HEK293T (cell line): ENCODE data around the gene GULP1.
"Not testable (repeated sequence)": the region's sequence is repeated elsewhere in the genome, so short reads cannot be mapped to it uniquely, and the experiment has no call there.

Experiments used
- CTCF ChIA-PET: fragments of 350-600 bp; formaldehyde crosslinking; extraction: SDS; loops from one replicate; lab custom pipeline; 2021; ENCODE audit warnings: antibody characterized with exemption, inconsistent platforms; lab: Yijun Ruan, JAX
- POLR2A ChIA-PET: fragments of 350-600 bp; formaldehyde crosslinking; extraction: SDS; loops from one replicate; lab custom pipeline; 2020; ENCODE audit warnings: antibody characterized with exemption, inconsistent platforms; lab: Yijun Ruan, JAX
- DNase-seq: peaks from one replicate; pipeline ENCODE4 v3.0.0; 2012; ENCODE audit warnings: mixed read lengths; ENCODE audit errors: extremely low spot score
- ARNT ChIP-seq: fragments of 450-650 bp; IDR thresholded peaks from 2 replicates; pipeline ENCODE4 v1.6.1; 2017; ENCODE audit warnings: mild to moderate bottlenecking
- BHLHE40 ChIP-seq: fragments of 450-650 bp; IDR thresholded peaks from 2 replicates; pipeline ENCODE4 v1.6.1; 2016; ENCODE audit warnings: mild to moderate bottlenecking, moderate library complexity, borderline replicate concordance
- CTBP1 ChIP-seq: fragments of 450-650 bp; IDR thresholded peaks from 2 replicates; pipeline ENCODE4 v1.6.1; 2016; ENCODE audit warnings: borderline replicate concordance
- ELF4 ChIP-seq: fragments of 450-650 bp; IDR thresholded peaks from 2 replicates; pipeline ENCODE4 v1.6.1; 2017; ENCODE audit warnings: antibody characterized with exemption
- FOXA1 ChIP-seq: fragments of 450-650 bp; IDR thresholded peaks from 2 replicates; pipeline ENCODE4 v1.6.1; 2016; ENCODE audit warnings: mild to moderate bottlenecking
- FOXK2 ChIP-seq: fragments of 450-650 bp; IDR thresholded peaks from 2 replicates; pipeline ENCODE4 v1.6.1; 2016; ENCODE audit warnings: mild to moderate bottlenecking
- FOXM1 ChIP-seq: fragments of 450-650 bp; IDR thresholded peaks from 2 replicates; pipeline ENCODE4 v1.6.1; 2017; ENCODE audit warnings: mild to moderate bottlenecking, borderline replicate concordance
- HDGF ChIP-seq: fragments of 450-650 bp; IDR thresholded peaks from 2 replicates; pipeline ENCODE4 v1.6.1; 2017; ENCODE audit warnings: antibody characterized with exemption, borderline replicate concordance
- L3MBTL2 ChIP-seq: fragments of 450-650 bp; conservative IDR thresholded peaks from 2 replicates; pipeline ENCODE4 v1.6.1; 2016; ENCODE audit warnings: mild to moderate bottlenecking
- LEF1 ChIP-seq: fragments of 450-650 bp; IDR thresholded peaks from 2 replicates; pipeline ENCODE4 v1.6.1; 2017; ENCODE audit warnings: mild to moderate bottlenecking, borderline replicate concordance
- NFRKB ChIP-seq: fragments of 450-650 bp; IDR thresholded peaks from 2 replicates; pipeline ENCODE4 v1.6.1; 2016; ENCODE audit warnings: mild to moderate bottlenecking, moderate library complexity
- SP1 ChIP-seq: fragments of 450-650 bp; IDR thresholded peaks from 2 replicates; pipeline ENCODE4 v1.6.1; 2017
- SUZ12 ChIP-seq: fragments of 450-650 bp; IDR thresholded peaks from 2 replicates; pipeline ENCODE4 v1.6.1; 2016; ENCODE audit warnings: mild to moderate bottlenecking
- TARDBP ChIP-seq: fragments of 450-650 bp; IDR thresholded peaks from 2 replicates; pipeline ENCODE4 v1.6.1; 2016
- ZNF384 ChIP-seq: fragments of 450-650 bp; IDR thresholded peaks from 2 replicates; pipeline ENCODE4 v1.6.1; 2016
- TF ChIP-seq, protein P1 (sequence below): fragments of 450-650 bp; IDR thresholded peaks from 2 replicates; pipeline ENCODE4 v1.6.1; 2016

GULP1 gene

DNA sequence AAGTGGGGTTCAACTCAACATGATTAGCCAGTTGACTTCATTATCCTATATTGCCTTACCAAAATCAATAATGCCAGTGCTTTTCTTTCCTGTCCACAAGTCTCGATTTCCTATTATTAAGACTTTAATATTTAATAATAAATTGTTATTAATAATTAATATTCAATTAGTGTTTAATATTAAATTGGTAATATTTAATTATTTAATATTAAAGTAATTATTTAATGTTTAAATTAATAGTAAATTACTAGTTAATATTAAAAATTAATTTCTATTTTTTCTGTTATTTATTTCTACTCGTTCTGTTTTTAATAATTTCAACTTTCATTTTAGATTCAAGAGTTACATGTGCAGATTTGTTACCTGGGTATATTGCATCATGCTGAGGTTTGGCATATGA lies 243.2 kb downstream of the GULP1 start:
- ChIA-PET POLR2A (no interaction called here), CTCF (no interaction called here)
- TF ChIP-seq TARDBP, result no peak
- no peak for TF ChIP-seq L3MBTL2
- no peak for TF ChIP-seq ZNF384
- no peak for TF ChIP-seq HDGF
- TF ChIP-seq SUZ12, result no peak
- TF ChIP-seq ARNT, result no peak
- no peak for TF ChIP-seq FOXA1
- TF ChIP-seq FOXM1, result no peak
- no peak for DNase-seq

DNA sequence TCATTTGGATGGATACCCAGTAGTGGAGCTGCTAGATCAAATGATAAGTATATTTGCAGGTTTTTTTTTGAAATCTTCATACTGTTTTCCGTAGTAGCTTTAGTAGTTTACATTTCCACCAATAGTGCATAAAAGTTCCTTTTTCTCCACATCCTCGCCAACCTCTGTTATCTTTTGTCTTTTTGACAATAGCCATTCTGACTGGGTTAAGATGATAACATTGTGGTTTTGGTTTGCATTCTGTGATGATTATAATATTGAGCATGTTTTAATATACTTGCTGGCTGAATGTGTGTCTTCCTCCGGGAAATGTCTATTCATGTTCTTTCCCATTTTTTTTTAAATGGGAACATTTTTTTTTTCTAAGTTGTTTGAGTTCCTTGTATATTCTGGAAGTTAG lies 260.0 kb downstream of the GULP1 start:
- TF ChIP-seq L3MBTL2, result no peak
- TF ChIP-seq FOXM1, result no peak
- no peak for TF ChIP-seq CTBP1
- TF ChIP-seq LEF1, result no peak
- TF ChIP-seq ZNF384, result no peak
- no peak for TF ChIP-seq BHLHE40
- no peak for TF ChIP-seq FOXA1
- no peak for TF ChIP-seq ARNT
- no peak for TF ChIP-seq HDGF
- TF ChIP-seq, protein P1, sequence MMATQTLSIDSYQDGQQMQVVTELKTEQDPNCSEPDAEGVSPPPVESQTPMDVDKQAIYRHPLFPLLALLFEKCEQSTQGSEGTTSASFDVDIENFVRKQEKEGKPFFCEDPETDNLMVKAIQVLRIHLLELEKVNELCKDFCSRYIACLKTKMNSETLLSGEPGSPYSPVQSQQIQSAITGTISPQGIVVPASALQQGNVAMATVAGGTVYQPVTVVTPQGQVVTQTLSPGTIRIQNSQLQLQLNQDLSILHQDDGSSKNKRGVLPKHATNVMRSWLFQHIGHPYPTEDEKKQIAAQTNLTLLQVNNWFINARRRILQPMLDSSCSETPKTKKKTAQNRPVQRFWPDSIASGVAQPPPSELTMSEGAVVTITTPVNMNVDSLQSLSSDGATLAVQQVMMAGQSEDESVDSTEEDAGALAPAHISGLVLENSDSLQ, result no peak
- TF ChIP-seq SP1, result no peak
- no peak for TF ChIP-seq ELF4
- TF ChIP-seq SUZ12, result no peak
- TF ChIP-seq NFRKB, result no peak
- TF ChIP-seq TARDBP, result no peak
- no peak for TF ChIP-seq FOXK2
- CTCF ChIA-PET, result no interaction called here
- no peak for DNase-seq

DNA sequence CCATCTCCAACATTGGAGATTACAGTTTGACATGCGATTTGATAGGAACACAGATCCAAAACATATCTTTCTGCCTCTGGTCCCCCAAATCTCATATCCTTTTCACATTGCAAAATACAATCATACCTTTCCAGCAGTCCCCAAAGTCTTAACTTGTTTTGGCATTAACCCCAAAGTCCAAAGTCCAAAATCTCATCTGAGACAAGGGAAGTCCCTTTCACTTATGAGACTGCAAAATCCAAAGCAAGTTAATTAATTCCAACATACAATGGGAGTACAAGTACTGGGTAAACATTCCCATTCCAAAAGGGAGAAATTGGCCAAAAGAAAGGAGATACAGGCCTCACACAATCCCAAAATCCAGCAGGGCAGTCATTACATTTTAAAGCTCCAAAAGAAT lies 265.4 kb downstream of the GULP1 start:
- TF ChIP-seq SUZ12 (no peak), BHLHE40 (no peak), FOXK2 (no peak), FOXM1 (no peak), ELF4 (no peak), SP1 (no peak), CTBP1 (no peak), TARDBP (no peak), ZNF384 (no peak), FOXA1 (no peak), ARNT (no peak), HDGF (no peak), NFRKB (no peak), L3MBTL2 (no peak)
- TF ChIP-seq, protein P1, result no peak
- CTCF ChIA-PET, result no interaction called here
- POLR2A ChIA-PET, result no interaction called here
- no peak for DNase-seq

More for the DNA sequence above, 260.0 kb downstream of the GULP1 start:
- POLR2A ChIA-PET, result no interaction called here

DNA sequence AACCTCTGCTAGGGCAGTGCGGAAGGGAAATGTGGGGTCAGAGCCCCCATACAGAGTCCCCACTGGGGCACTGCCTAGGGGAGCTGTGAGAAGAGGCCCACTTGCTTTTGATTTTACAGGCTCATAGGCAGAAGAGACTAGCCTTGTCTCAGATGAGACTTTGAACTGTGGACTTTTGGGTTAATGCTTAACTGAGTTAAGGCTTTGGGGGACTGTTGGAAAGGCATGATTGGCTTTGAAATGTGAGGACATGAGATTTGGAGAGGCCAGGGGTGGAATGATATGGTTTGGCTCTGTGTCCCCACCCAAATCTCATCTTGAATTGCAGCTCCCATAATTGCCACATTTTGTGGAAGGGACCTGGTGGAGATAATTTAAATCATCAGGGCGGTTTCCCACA lies 267.8 kb downstream of the GULP1 start:
- POLR2A ChIA-PET, CTCF ChIA-PET, DNase-seq: not testable (repeated sequence)

DNA sequence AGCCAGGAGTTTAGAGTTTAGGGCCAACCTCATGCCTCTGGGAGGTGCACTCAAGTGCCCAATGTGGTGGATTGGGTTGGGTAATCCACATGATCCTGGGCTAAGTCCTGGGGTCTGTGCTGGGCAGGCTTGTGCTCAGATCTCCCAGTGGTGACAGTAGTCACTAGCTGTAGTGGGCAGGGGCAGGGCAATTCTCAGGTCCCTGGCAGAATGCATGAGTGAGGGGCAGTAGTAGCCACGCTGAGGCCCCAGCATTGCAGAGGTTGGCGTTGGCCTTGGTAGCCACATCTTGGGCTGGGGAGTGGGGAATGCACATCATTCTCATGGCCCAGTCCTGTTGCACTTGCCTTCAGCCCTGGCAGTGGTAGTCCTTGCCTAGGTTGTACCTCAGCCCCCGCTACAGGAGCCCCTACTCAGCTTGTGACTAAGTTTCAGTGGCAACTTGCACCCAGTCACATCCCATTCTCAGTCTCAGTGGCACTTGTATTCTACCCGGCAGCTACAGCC lies 269.9 kb downstream of the GULP1 start:
- ChIA-PET POLR2A (no interaction called here), CTCF (no interaction called here)
- no peak for DNase-seq
- no peak for TF ChIP-seq SUZ12

DNA sequence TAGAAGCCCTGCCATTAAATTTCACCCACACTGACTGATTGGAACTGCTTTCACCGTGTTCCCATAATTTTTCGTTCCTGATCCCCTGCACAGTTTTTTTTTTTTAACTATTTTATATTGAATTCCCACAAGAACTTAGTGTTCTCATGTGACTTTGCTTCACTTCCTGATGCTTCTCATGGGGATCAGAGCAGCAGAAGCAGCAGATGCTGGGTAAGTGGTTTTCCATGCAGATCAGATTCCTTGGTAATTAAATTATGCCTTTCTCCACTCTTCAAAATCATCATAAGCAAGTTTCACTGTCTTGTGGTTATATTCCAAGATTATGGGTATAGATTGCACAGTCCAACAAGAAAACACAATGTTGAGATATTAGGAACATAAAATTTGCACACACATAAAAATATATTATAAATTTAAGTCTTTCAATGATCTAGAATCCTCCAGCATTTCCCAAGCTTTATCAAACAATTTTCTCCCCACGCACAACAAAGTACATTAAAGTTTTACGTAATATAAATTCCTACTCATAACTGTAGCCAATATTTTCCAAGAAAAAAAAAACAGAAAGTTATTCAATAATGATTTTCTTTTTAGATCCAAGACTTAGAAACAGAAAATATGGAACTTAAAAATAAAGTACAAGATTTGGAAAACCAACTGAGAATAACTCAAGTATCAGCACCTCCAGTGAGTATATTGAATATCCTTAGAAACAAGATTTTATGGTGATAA lies 277.9 kb downstream of the GULP1 start:
- no peak for DNase-seq
- TF ChIP-seq SP1 (no peak), NFRKB (no peak), CTBP1 (no peak), ARNT (no peak), ZNF384 (no peak), BHLHE40 (no peak), ELF4 (no peak), FOXK2 (no peak), SUZ12 (no peak), FOXM1 (no peak), HDGF (no peak), TARDBP (no peak), L3MBTL2 (no peak), LEF1 (no peak), FOXA1 (no peak)
- TF ChIP-seq, protein P1, result no peak
- ChIA-PET POLR2A (no interaction called here), CTCF (no interaction called here)

DNA sequence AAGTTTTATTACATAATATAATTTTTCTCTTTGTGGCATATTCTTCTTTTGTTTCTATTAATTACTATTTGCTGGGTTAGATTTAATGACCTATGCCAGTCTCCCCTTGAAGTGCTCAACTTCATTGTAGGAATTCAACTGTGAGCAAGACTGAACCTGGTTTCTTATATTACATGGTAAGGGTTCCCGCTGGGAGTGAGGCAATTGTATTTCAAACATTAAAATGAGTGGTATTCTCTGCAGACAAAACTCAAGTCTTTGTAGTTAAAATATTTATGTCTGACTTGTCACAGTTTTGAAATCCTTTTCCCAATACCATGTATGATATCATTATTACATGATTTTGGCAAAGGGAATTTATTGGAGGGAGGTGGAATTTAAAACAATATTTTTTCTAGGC lies 278.7 kb downstream of the GULP1 start:
- DNase-seq, result no peak
- ChIA-PET POLR2A (no interaction called here), CTCF (no interaction called here)
- no peak for TF ChIP-seq LEF1
- TF ChIP-seq ZNF384, result no peak
- no peak for TF ChIP-seq TARDBP
- no peak for TF ChIP-seq SUZ12
- TF ChIP-seq ARNT, result no peak
- no peak for TF ChIP-seq L3MBTL2
- no peak for TF ChIP-seq FOXM1
- no peak for TF ChIP-seq NFRKB
- TF ChIP-seq BHLHE40, result no peak
- TF ChIP-seq FOXK2, result no peak
- no peak for TF ChIP-seq SP1
- no peak for TF ChIP-seq HDGF
- no peak for TF ChIP-seq ELF4
- TF ChIP-seq, protein P1, result no peak
- no peak for TF ChIP-seq FOXA1
- TF ChIP-seq CTBP1, result no peak
